Measurements from ENCODE around the gene NLRP11.
"Not testable (repeated sequence)": the region's sequence is repeated elsewhere in the genome, so short reads cannot be mapped to it uniquely, and the experiment has no call there.

Gene NLRP11

DNA sequence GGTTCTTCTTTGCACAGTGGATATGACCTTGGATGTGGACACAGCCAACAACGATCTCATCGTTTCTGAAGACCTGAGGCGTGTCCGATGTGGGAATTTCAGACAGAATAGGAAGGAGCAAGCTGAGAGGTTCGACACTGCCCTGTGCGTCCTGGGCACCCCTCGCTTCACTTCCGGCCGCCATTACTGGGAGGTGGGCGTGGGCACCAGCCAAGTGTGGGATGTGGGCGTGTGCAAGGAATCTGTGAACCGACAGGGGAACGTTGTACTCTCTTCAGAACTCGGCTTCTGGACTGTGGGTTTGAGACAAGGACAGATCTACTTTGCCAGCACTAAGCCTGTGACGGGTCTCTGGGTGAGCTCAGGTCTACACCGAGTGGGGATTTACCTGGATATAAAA is 53.5 kb downstream of the NLRP11 start:
- H3K9me3 ChIP-seq (ENCODE audit: control insufficient read depth in 1 of 2, low read length in 2 of 2), result no peaks in the 10 kb centered on the region
- H3K27me3 ChIP-seq (ENCODE audit: low read depth, low read length), result no peaks in the 10 kb centered on the region
- no peak overlapping the region for H3K27ac ChIP-seq (ENCODE audit: low read length)
- H3K36me3 ChIP-seq (ENCODE audit: control insufficient read depth in 1 of 2, insufficient read depth in 2 of 2, low read length in 2 of 2), result no peaks in the 10 kb centered on the region
- H3K4me3 ChIP-seq (ENCODE audit: low read depth in 1 of 2, low read length in 2 of 2), result no peak overlapping the region
- no peaks in the 10 kb centered on the region for H3K4me1 ChIP-seq (ENCODE audit: control insufficient read depth in 1 of 2, insufficient read depth in 2 of 2, low read length in 2 of 2)

DNA sequence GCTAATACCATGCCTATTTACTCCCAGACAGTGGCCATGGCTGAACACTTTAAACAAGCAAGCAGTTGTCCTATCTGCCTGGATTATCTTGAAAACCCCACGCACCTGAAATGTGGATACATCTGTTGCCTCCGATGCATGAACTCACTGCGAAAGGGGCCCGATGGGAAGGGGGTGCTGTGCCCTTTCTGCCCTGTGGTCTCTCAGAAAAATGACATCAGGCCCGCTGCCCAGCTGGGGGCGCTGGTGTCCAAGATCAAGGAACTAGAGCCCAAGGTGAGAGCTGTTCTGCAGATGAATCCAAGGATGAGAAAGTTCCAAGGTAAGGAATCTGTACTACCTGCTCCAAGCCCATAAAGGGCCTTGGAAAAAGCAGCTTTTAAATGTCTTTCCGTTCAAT is 54.3 kb downstream of the NLRP11 start:
- Histone ChIP-seq H3K4me1 (ENCODE audit: control insufficient read depth in 1 of 2, insufficient read depth in 2 of 2, low read length in 2 of 2) (no peaks in the 10 kb centered on the region), H3K27me3 (ENCODE audit: low read depth, low read length) (no peaks in the 10 kb centered on the region), H3K4me3 (ENCODE audit: low read depth in 1 of 2, low read length in 2 of 2) (no peak overlapping the region), H3K27ac (ENCODE audit: low read length) (no peak overlapping the region), H3K36me3 (ENCODE audit: control insufficient read depth in 1 of 2, insufficient read depth in 2 of 2, low read length in 2 of 2) (no peaks in the 10 kb centered on the region), H3K9me3 (ENCODE audit: control insufficient read depth in 1 of 2, low read length in 2 of 2) (no peaks in the 10 kb centered on the region)

DNA sequence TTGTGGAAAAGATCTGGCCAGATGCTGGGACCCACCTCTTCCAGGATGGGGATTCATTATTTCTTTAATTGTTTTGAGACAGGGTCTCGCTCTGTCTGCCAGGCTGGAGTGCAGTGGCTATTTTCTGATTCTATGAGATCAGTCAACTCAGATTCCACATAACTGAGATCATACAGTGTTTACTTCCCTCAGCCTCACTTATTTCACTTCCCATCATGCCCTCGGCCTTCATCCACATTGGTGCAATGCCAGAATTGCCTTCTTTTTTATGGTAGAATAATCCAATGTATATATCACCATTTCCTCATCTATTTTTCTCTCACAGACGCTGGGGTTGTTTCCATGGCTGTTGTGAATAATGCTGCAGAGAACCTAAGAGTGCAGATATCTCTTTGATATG is 62.2 kb downstream of the NLRP11 start:
- H3K4me1 ChIP-seq (ENCODE audit: control insufficient read depth in 1 of 2, insufficient read depth in 2 of 2, low read length in 2 of 2); H3K36me3 ChIP-seq (ENCODE audit: control insufficient read depth in 1 of 2, insufficient read depth in 2 of 2, low read length in 2 of 2); H3K4me3 ChIP-seq (ENCODE audit: low read depth in 1 of 2, low read length in 2 of 2); H3K27me3 ChIP-seq (ENCODE audit: low read depth, low read length); H3K9me3 ChIP-seq (ENCODE audit: control insufficient read depth in 1 of 2, low read length in 2 of 2); H3K27ac ChIP-seq (ENCODE audit: low read length): not testable (repeated sequence)

DNA sequence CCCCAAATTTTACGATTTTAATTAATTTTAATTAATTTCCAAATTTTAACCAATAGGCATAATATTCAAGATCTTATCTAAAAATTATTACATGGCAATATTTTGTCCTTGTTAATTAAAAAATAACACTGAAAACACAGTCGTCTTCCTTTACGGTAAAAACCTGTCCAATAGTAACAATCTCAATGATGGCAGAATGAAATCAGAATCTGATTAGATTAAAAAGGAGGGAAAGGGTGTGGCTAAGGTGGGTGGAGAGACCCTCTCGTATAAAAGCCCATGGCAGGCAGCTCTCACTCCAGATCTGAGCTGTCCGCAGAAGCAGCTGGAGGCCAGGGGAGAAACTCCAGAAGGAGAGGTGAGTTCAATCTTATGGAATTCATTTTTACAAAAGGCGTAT is 63.0 kb downstream of the NLRP11 start, which contains the start of gene RFPL4AL1:
TSS of gene RFPL4AL1 (plus strand) at position 301 of the 400 bp plus-strand sequence. CDS start 2,687 bp downstream, outside the sequence.
- H3K27ac ChIP-seq (ENCODE audit: low read length); H3K27me3 ChIP-seq (ENCODE audit: low read depth, low read length); H3K9me3 ChIP-seq (ENCODE audit: control insufficient read depth in 1 of 2, low read length in 2 of 2); H3K4me1 ChIP-seq (ENCODE audit: control insufficient read depth in 1 of 2, insufficient read depth in 2 of 2, low read length in 2 of 2); H3K4me3 ChIP-seq (ENCODE audit: low read depth in 1 of 2, low read length in 2 of 2); H3K36me3 ChIP-seq (ENCODE audit: control insufficient read depth in 1 of 2, insufficient read depth in 2 of 2, low read length in 2 of 2): not testable (repeated sequence)

DNA sequence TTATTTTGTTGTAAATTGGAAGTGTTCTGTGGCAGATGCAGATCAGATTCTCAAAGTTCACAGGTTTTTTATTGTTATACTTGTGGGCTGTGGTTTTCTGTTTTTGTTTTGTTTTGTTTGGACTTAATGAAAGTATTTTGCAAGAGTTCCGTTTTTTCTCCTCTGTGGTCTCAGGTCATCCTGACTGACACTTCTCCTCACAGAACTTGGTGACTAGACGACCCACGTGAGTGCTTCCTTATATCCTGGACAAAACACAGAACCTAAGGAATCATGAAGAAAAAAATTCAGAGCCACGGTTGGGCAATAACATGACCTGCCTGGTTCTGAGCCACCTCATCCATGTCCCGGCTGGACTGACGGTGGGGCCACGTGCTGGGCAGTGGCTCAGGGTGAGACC is 65.3 kb downstream of the NLRP11 start:
- Histone ChIP-seq H3K9me3 (ENCODE audit: control insufficient read depth in 1 of 2, low read length in 2 of 2) (no peaks in the 10 kb centered on the region), H3K4me1 (ENCODE audit: control insufficient read depth in 1 of 2, insufficient read depth in 2 of 2, low read length in 2 of 2) (no peaks in the 10 kb centered on the region), H3K36me3 (ENCODE audit: control insufficient read depth in 1 of 2, insufficient read depth in 2 of 2, low read length in 2 of 2) (no peaks in the 10 kb centered on the region), H3K27ac (ENCODE audit: low read length) (no peak overlapping the region), H3K27me3 (ENCODE audit: low read depth, low read length) (no peaks in the 10 kb centered on the region), H3K4me3 (ENCODE audit: low read depth in 1 of 2, low read length in 2 of 2) (no peak overlapping the region)

DNA sequence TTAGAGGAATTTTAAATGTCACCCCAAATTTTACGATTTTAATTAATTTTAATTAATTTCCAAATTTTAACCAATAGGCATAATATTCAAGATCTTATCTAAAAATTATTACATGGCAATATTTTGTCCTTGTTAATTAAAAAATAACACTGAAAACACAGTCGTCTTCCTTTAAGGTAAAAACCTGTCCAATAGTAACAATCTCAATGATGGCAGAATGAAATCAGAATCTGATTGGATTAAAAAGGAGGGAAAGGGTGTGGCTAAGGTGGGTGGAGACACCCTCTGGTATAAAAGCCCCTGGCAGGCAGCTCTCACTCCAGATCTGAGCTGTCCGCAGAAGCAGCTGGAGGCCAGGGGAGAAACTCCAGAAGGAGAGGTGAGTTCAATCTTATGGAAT is 73.0 kb downstream of the NLRP11 start, which contains the start of gene RFPL4A:
TSS of gene RFPL4A (plus strand) at position 301 of the 400 bp plus-strand sequence. CDS start 2,704 bp downstream, outside the sequence.
- H3K4me1 ChIP-seq (ENCODE audit: control insufficient read depth in 1 of 2, insufficient read depth in 2 of 2, low read length in 2 of 2); H3K9me3 ChIP-seq (ENCODE audit: control insufficient read depth in 1 of 2, low read length in 2 of 2); H3K27me3 ChIP-seq (ENCODE audit: low read depth, low read length); H3K36me3 ChIP-seq (ENCODE audit: control insufficient read depth in 1 of 2, insufficient read depth in 2 of 2, low read length in 2 of 2); H3K27ac ChIP-seq (ENCODE audit: low read length); H3K4me3 ChIP-seq (ENCODE audit: low read depth in 1 of 2, low read length in 2 of 2): not testable (repeated sequence)

DNA sequence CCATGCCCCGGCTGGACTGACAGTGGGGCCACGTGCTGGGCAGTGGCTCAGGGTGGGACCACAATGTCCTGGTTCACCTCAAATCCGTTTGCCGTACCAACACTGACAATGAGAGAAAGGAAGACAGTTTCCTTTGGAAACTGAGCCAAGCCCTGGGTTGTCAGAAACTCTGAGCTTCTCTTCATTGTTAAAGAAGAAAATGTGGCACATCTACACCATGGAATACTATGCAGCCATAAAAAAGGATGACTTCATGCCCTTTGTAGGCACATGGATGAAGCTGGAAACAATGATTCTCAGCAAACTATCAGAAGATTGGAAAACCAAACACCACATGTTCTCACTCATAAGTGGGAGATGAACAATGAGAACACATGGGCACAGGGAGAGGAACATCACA is 75.0 kb downstream of the NLRP11 start:
- H3K36me3 ChIP-seq (ENCODE audit: control insufficient read depth in 1 of 2, insufficient read depth in 2 of 2, low read length in 2 of 2); H3K4me1 ChIP-seq (ENCODE audit: control insufficient read depth in 1 of 2, insufficient read depth in 2 of 2, low read length in 2 of 2); H3K27ac ChIP-seq (ENCODE audit: low read length); H3K27me3 ChIP-seq (ENCODE audit: low read depth, low read length); H3K4me3 ChIP-seq (ENCODE audit: low read depth in 1 of 2, low read length in 2 of 2); H3K9me3 ChIP-seq (ENCODE audit: control insufficient read depth in 1 of 2, low read length in 2 of 2): not testable (repeated sequence)

DNA sequence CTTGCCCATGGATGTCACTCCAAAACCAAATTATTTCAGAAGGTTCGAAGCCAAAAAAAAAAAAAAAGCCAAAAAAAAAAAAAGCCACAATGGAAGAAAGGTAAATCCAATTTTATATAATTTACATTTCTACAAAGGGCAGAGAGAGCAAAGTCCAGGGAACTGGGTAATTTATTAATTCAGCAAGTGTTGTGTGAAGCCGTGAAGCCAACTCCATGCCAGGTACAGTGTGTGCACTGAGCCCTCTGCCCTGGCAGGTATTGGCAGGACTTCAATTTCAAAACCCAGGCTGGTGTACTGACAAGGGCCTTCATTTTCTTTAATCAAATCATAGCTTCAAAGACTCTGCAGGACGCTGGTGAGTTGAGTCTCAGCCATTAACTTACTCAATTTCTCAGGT is 78.4 kb downstream of the NLRP11 start:
- no peaks in the 10 kb centered on the region for H3K4me1 ChIP-seq (ENCODE audit: control insufficient read depth in 1 of 2, insufficient read depth in 2 of 2, low read length in 2 of 2)
- H3K9me3 ChIP-seq (ENCODE audit: control insufficient read depth in 1 of 2, low read length in 2 of 2), result peaks cover 0 to 3% of the 10 kb centered on the region in 2 donors
- H3K27ac ChIP-seq (ENCODE audit: low read length), result no peak overlapping the region
- H3K4me3 ChIP-seq (ENCODE audit: low read depth in 1 of 2, low read length in 2 of 2), result no peak overlapping the region
- H3K27me3 ChIP-seq (ENCODE audit: low read depth, low read length), result no peaks in the 10 kb centered on the region
- no peaks in the 10 kb centered on the region for H3K36me3 ChIP-seq (ENCODE audit: control insufficient read depth in 1 of 2, insufficient read depth in 2 of 2, low read length in 2 of 2)

DNA sequence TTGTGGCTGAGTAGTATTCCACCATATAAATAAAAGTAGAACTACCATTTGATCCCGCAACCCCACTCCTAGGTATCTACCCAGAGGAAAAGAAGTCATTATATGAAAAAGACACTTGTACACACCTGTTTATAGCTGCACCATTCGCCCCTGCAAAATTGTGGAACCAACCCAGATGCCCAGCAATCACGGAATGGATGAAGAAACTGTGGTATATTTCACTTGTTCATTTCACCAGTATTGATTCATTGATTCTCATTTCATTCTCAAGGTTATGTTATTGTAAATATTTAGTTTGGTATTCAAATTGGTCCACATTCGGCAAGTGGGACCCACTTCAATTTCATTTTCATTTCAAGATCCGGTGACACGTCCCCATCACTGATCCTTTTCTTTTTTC is 81.1 kb downstream of the NLRP11 start:
- H3K4me3 ChIP-seq (ENCODE audit: low read depth in 1 of 2, low read length in 2 of 2), result no peak overlapping the region
- H3K9me3 ChIP-seq (ENCODE audit: control insufficient read depth in 1 of 2, low read length in 2 of 2), result peaks cover 0 to 2% of the 10 kb centered on the region in 2 donors
- H3K27me3 ChIP-seq (ENCODE audit: low read depth, low read length), result no peaks in the 10 kb centered on the region
- H3K36me3 ChIP-seq (ENCODE audit: control insufficient read depth in 1 of 2, insufficient read depth in 2 of 2, low read length in 2 of 2), result no peaks in the 10 kb centered on the region
- H3K4me1 ChIP-seq (ENCODE audit: control insufficient read depth in 1 of 2, insufficient read depth in 2 of 2, low read length in 2 of 2), result no peaks in the 10 kb centered on the region
- no peak overlapping the region for H3K27ac ChIP-seq (ENCODE audit: low read length)

DNA sequence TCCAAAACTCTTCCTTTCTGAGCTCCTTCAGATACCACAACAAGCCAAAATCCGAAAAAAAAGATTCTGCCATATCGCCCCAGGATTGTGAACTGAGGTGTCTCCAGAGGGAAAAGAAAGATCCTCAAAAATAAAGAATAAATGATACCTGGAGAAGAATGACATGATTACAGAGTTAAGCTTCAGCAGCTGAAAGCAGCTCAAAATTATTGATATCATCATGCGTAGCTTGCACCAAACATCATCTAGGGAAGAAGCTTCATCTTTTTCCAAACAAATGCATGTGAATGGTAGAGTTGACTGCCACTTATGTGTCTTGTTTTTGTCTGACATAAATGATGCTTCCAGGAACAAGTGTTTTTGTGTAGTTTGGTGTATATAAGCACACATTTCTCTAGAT is 93.5 kb downstream of the NLRP11 start, which contains the start of gene NLRP9:
TSS of gene NLRP9 (minus strand) at position 101 of the 400 bp plus-strand sequence. CDS start at position 73, 28 bp downstream.
- Histone ChIP-seq H3K4me1 (ENCODE audit: control insufficient read depth in 1 of 2, insufficient read depth in 2 of 2, low read length in 2 of 2) (no peaks in the 10 kb centered on the region), H3K36me3 (ENCODE audit: control insufficient read depth in 1 of 2, insufficient read depth in 2 of 2, low read length in 2 of 2) (no peaks in the 10 kb centered on the region), H3K27ac (ENCODE audit: low read length) (no peak within 1 kb of the TSS), H3K27me3 (ENCODE audit: low read depth, low read length) (no peaks in the 10 kb centered on the region), H3K4me3 (ENCODE audit: low read depth in 1 of 2, low read length in 2 of 2) (no peak within 1 kb of the TSS), H3K9me3 (ENCODE audit: control insufficient read depth in 1 of 2, low read length in 2 of 2) (no peaks in the 10 kb centered on the region)

Data from muscle layer of duodenum (tissue), 2 donors.